ENCODE data around the gene MLLT3.

DNA sequence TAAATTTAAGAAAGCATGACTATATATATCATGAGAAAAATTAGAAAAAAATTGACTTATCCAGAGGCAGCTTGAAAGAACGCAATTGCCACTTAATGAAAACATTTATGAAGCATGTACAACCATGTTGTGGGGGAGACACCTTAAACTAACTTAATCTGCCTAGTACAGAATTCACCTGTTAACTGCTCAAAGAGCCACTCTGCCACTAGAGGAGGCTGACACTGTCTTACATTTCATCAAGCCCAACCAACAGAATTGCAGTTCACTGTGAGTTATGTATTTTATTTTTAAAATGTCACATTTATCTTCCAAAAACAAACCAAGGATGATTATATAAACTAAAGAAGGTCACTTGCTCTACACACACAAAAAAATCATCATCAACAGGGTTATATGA is 252.9 kb downstream of the MLLT3 start:
- TF ChIP-seq CTCF (IDR thresholded peaks at IDR 0.05), result no peak
- TF ChIP-seq EP300 (IDR thresholded peaks at IDR 0.05), result no peak
- TF ChIP-seq POLR2A (IDR thresholded peaks at IDR 0.05), result no peak
